CD4-positive, alpha-beta T cell (primary cell): ENCODE measurements around the gene SUMF1. TPM values are rescaled to one million over a fixed set of nuclear protein-coding genes. Genes with fewer than 3 reads are reported as not detected.

Experiments used
- ATAC-seq: fragments of 200-7000 bp; cut with Tn5 transposase; one replicate; pipeline ENCODE4 v1.10.0; 2022; ENCODE audit warnings: mild to moderate bottlenecking; ENCODE audit not compliant: poor library complexity
- CTCF ChIA-PET: fragments of 350-600 bp; sonication (Branson Sonifier 250); formaldehyde crosslinking; loops from one replicate; lab custom pipeline; 2021; ENCODE audit warnings: antibody characterized with exemption, inconsistent platforms; lab: Charles Lee
- POLR2A ChIA-PET: fragments of 350-600 bp; sonication (Branson Sonifier 250); formaldehyde crosslinking; loops from one replicate; lab custom pipeline; 2021; ENCODE audit warnings: antibody characterized with exemption, inconsistent platforms; lab: Charles Lee
- DNase-seq, 14 experiments: peaks; one replicate each; pipeline ENCODE4 v3.0.0-alpha.2; 2013 to 2020; ENCODE audit warnings: mixed read lengths in 2 of 14
- H3K27ac ChIP-seq, 2 donors: one replicate each; pipeline versions ENCODE4 v1.5.1 to v1.7.0; 2013; ENCODE audit warnings: low read length in 2 of 2, low read depth in 1 of 2, mild to moderate bottlenecking in 1 of 2
- H3K27me3 ChIP-seq, 2 experiments: 1 replicate in 1 of 2; 2 replicates in 1 of 2; pipeline versions ENCODE4 v1.6.1 to v1.7.0; 2013; ENCODE audit warnings: low read length in 2 of 2, control low read depth in 1 of 2, mild to moderate bottlenecking in 1 of 2, moderate library complexity in 1 of 2; ENCODE audit not compliant: insufficient read depth in 2 of 2, control insufficient read depth in 1 of 2
- H3K36me3 ChIP-seq: one replicate; pipeline ENCODE4 v1.6.1; 2013; ENCODE audit warnings: low read length, control low read depth; ENCODE audit not compliant: insufficient read depth
- H3K4me1 ChIP-seq: one replicate; pipeline ENCODE4 v1.6.1; 2013; ENCODE audit warnings: low read length, control low read depth; ENCODE audit not compliant: insufficient read depth
- H3K4me3 ChIP-seq: one replicate; pipeline ENCODE4 v1.5.1; 2013; ENCODE audit warnings: mild to moderate bottlenecking, low read length, moderate library complexity
- H3K9me3 ChIP-seq, 2 experiments: 1 replicate in 1 of 2; 2 replicates in 1 of 2; pipeline versions ENCODE4 v1.6.1 to v1.7.0; 2013; ENCODE audit warnings: low read length in 2 of 2, mild to moderate bottlenecking in 2 of 2, control low read depth in 1 of 2, moderate library complexity in 1 of 2; ENCODE audit not compliant: control insufficient read depth in 1 of 2, insufficient read depth in 1 of 2
- H3K27ac Mint-ChIP-seq: one replicate; pipeline ENCODE4 v1.8.0; 2020; ENCODE audit warnings: mixed read lengths
- H3K27me3 Mint-ChIP-seq: one replicate; pipeline ENCODE4 v1.8.0; 2021; ENCODE audit warnings: mixed read lengths
- H3K36me3 Mint-ChIP-seq: one replicate; pipeline ENCODE4 v1.8.0; 2021; ENCODE audit warnings: low read depth, mixed read lengths
- H3K4me1 Mint-ChIP-seq: one replicate; pipeline ENCODE4 v1.8.0; 2021; ENCODE audit warnings: low read depth, mixed read lengths
- H3K4me3 Mint-ChIP-seq: one replicate; pipeline ENCODE4 v1.8.0; 2020; ENCODE audit warnings: mild to moderate bottlenecking, mixed read lengths
- H3K9me3 Mint-ChIP-seq: one replicate; pipeline ENCODE4 v1.8.0; 2020; ENCODE audit warnings: mixed read lengths
- CTCF ChIP-seq: fragments of 200-600 bp; IDR thresholded peaks from one replicate; pipeline ENCODE4 v1.8.0; 2022; ENCODE audit warnings: antibody characterized with exemption, mild to moderate bottlenecking
- intact Hi-C, 2 experiments: fragments of 100-400 bp; cut with DNase I in 1 of 2; cut with micrococcal nuclease in 1 of 2; formaldehyde crosslinking; loops; one replicate each; pipeline versions ENCODE4 v1.15.1 to v1.9.0; 2023 to 2025; cut with DNase I, micrococcal nuclease
- total RNA-seq, 174 experiments: library from RNA in 2 of 174; stranded (reverse) in 2 of 174; gene quantifications; one replicate each; pipeline ENCODE4 v1.2.3 and lab custom pipeline; 2021 to 2026

SUMF1 gene
- total RNA-seq, 2 experiments from 2014 or later: 7.0 to 8.1 TPM

GRCh38 chr3:4475804-4476203, 8.7 kb upstream of the SUMF1 start:
- Mint-ChIP-seq H3K4me3 (no peak overlapping the region), H3K4me1 (no peaks in the 10 kb centered on the region), H3K27me3 (peaks cover 25% of the 10 kb centered on the region), H3K27ac (no peak overlapping the region), H3K9me3 (no peaks in the 10 kb centered on the region), H3K36me3 (no peaks in the 10 kb centered on the region)
- no peak for ATAC-seq
- H3K36me3 ChIP-seq: no peaks in the 10 kb centered on the region
- H3K9me3 ChIP-seq: no peaks in the 10 kb centered on the region
- H3K27ac ChIP-seq: no peak overlapping the region
- no peak for TF ChIP-seq CTCF
- H3K27me3 ChIP-seq: peaks cover 0 to 11% of the 10 kb centered on the region in 2 experiments
- intact Hi-C loops: no loop called here
- POLR2A ChIA-PET: no interaction called here
- no peaks in the 10 kb centered on the region for H3K4me1 ChIP-seq
- no peak overlapping the region for H3K4me3 ChIP-seq
- DNase-seq: peak in 1 of 14 experiments; percentile 28
- CTCF ChIA-PET: no interaction called here

GRCh38 chr3:4474683-4475490, 7.8 kb upstream of the SUMF1 start:
- intact Hi-C loops: no loop called here
- H3K27me3 Mint-ChIP-seq: peaks cover 23% of the 10 kb centered on the region
- H3K36me3 Mint-ChIP-seq: no peaks in the 10 kb centered on the region
- H3K4me3 ChIP-seq: no peak overlapping the region
- no peak overlapping the region for H3K4me3 Mint-ChIP-seq
- ChIA-PET CTCF (interaction anchor here (1.0 kb wide), 1 partner anchor 21 kb away, joined by 3 read pairs; no protein-coding TSS in a partner anchor), POLR2A (no interaction called here)
- no peak overlapping the region for H3K27ac Mint-ChIP-seq
- H3K27me3 ChIP-seq: peaks cover 0 to 11% of the 10 kb centered on the region in 2 experiments
- ATAC-seq: peak; percentile 41
- no peak for TF ChIP-seq CTCF
- H3K4me1 ChIP-seq: no peaks in the 10 kb centered on the region
- H3K9me3 ChIP-seq: no peaks in the 10 kb centered on the region
- peak in 3 of 14 experiments; percentile 38 to 67 (median 58) for DNase-seq
- H3K36me3 ChIP-seq: no peaks in the 10 kb centered on the region
- H3K9me3 Mint-ChIP-seq: no peaks in the 10 kb centered on the region
- H3K4me1 Mint-ChIP-seq: no peaks in the 10 kb centered on the region
- no peak overlapping the region for H3K27ac ChIP-seq

- ATAC-seq: no peak
- H3K36me3 ChIP-seq: no peaks in the 10 kb centered on the region
- H3K4me3 ChIP-seq: no peak overlapping the region
- intact Hi-C loops: no loop called here
- ChIA-PET CTCF (no interaction called here), POLR2A (no interaction called here)
- Mint-ChIP-seq H3K4me1 (no peaks in the 10 kb centered on the region), H3K4me3 (no peak overlapping the region), H3K27ac (no peak overlapping the region), H3K27me3 (peaks cover 10% of the 10 kb centered on the region), H3K9me3 (no peaks in the 10 kb centered on the region), H3K36me3 (no peaks in the 10 kb centered on the region)
- no peaks in the 10 kb centered on the region for H3K4me1 ChIP-seq
- no peaks in the 10 kb centered on the region for H3K9me3 ChIP-seq
- H3K27ac ChIP-seq: no peak overlapping the region
- peaks cover 0 to 11% of the 10 kb centered on the region in 2 experiments for H3K27me3 ChIP-seq
- no peak for DNase-seq
- no peak for TF ChIP-seq CTCF
Measured at GRCh38 chr3:4472766-4473165, 5.7 kb upstream of the SUMF1 start.
